Mucosa of rectum (tissue), 2 donors: ENCODE measurements around the gene EEFSEC.

ENCODE experiments used
- H3K27ac ChIP-seq, 2 donors: one replicate each; pipeline ENCODE4 v1.7.0; 2013; ENCODE audit warnings: inconsistent platforms in 2 of 2, low read depth in 2 of 2, low read length in 2 of 2
- H3K27me3 ChIP-seq, 2 donors: one replicate each; pipeline ENCODE4 v1.7.0; 2013; ENCODE audit warnings: low read length in 2 of 2; ENCODE audit not compliant: control insufficient read depth in 2 of 2, insufficient read depth in 2 of 2
- H3K36me3 ChIP-seq, 2 donors: one replicate each; pipeline ENCODE4 v1.7.0; 2013; ENCODE audit warnings: low read length in 2 of 2; ENCODE audit not compliant: control insufficient read depth in 2 of 2, insufficient read depth in 2 of 2
- H3K4me1 ChIP-seq, 2 donors: one replicate each; pipeline ENCODE4 v1.7.0; 2013; ENCODE audit warnings: low read length in 2 of 2, mild to moderate bottlenecking in 1 of 2; ENCODE audit not compliant: control insufficient read depth in 2 of 2, insufficient read depth in 2 of 2
- H3K4me3 ChIP-seq, 2 donors: one replicate each; pipeline ENCODE4 v1.7.0; 2013; ENCODE audit warnings: low read length in 2 of 2
- H3K9ac ChIP-seq, 2 donors: one replicate each; pipeline ENCODE4 v1.7.0; 2013; ENCODE audit warnings: low read length in 2 of 2, low read depth in 1 of 2, mild to moderate bottlenecking in 1 of 2
- H3K9me3 ChIP-seq, 2 donors: one replicate each; pipeline ENCODE4 v1.7.0; 2013; ENCODE audit warnings: low read length in 2 of 2; ENCODE audit not compliant: control insufficient read depth in 2 of 2
- donor health status: healthy.
- donor health status: Normal muscosa, but diverticular disease.

EEFSEC gene

GRCh38 chr3:128416578-128417211 lies 263.4 kb downstream of the EEFSEC start:
- Histone ChIP-seq H3K4me1 (no peaks in the 10 kb centered on the region), H3K27ac (peak overlapping the region in 1 of 2 donors; percentile 23), H3K36me3 (no peaks in the 10 kb centered on the region), H3K9ac (no peak overlapping the region), H3K4me3 (no peak overlapping the region), H3K27me3 (no peaks in the 10 kb centered on the region), H3K9me3 (no peaks in the 10 kb centered on the region)

GRCh38 chr3:128418900-128419299 lies 265.6 kb downstream of the EEFSEC start:
- Histone ChIP-seq H3K27me3 (no peaks in the 10 kb centered on the region), H3K4me1 (no peaks in the 10 kb centered on the region), H3K4me3 (no peak overlapping the region), H3K9me3 (no peaks in the 10 kb centered on the region), H3K9ac (no peak overlapping the region), H3K27ac (no peak overlapping the region), H3K36me3 (no peaks in the 10 kb centered on the region)

GRCh38 chr3:128419311-128419710 lies 266.0 kb downstream of the EEFSEC start:
- Histone ChIP-seq H3K4me3 (no peak overlapping the region), H3K9me3 (no peaks in the 10 kb centered on the region), H3K27me3 (no peaks in the 10 kb centered on the region), H3K36me3 (no peaks in the 10 kb centered on the region), H3K27ac (no peak overlapping the region), H3K4me1 (no peaks in the 10 kb centered on the region), H3K9ac (no peak overlapping the region)

- Histone ChIP-seq H3K27me3 (no peaks in the 10 kb centered on the region), H3K9ac (no peak overlapping the region), H3K27ac (no peak overlapping the region), H3K4me1 (no peaks in the 10 kb centered on the region), H3K9me3 (no peaks in the 10 kb centered on the region), H3K4me3 (no peak overlapping the region), H3K36me3 (no peaks in the 10 kb centered on the region)
Measured at GRCh38 chr3:128420289-128420688, 267.0 kb downstream of the EEFSEC start.

GRCh38 chr3:128420720-128421438 lies 267.6 kb downstream of the EEFSEC start:
- Histone ChIP-seq H3K9ac (no peak overlapping the region), H3K4me1 (peaks cover 0 to under 1% of the 10 kb centered on the region in 2 donors), H3K4me3 (no peak overlapping the region), H3K27ac (no peak overlapping the region), H3K36me3 (no peaks in the 10 kb centered on the region), H3K27me3 (no peaks in the 10 kb centered on the region), H3K9me3 (no peaks in the 10 kb centered on the region)

- no peak overlapping the region for H3K27ac ChIP-seq
- no peaks in the 10 kb centered on the region for H3K27me3 ChIP-seq
- no peak overlapping the region for H3K9ac ChIP-seq
- no peaks in the 10 kb centered on the region for H3K36me3 ChIP-seq
- no peaks in the 10 kb centered on the region for H3K9me3 ChIP-seq
- no peak overlapping the region for H3K4me3 ChIP-seq
- peaks cover 0 to 4% of the 10 kb centered on the region in 2 donors for H3K4me1 ChIP-seq
Measured at GRCh38 chr3:128421439-128421836, 268.2 kb downstream of the EEFSEC start.

- H3K36me3 ChIP-seq: no peaks in the 10 kb centered on the region
- H3K4me3 ChIP-seq: no peak overlapping the region
- no peaks in the 10 kb centered on the region for H3K27me3 ChIP-seq
- no peak overlapping the region for H3K9ac ChIP-seq
- no peak overlapping the region for H3K27ac ChIP-seq
- no peaks in the 10 kb centered on the region for H3K9me3 ChIP-seq
- H3K4me1 ChIP-seq: peaks cover 0 to 4% of the 10 kb centered on the region in 2 donors
Measured at GRCh38 chr3:128421966-128422365, 268.7 kb downstream of the EEFSEC start.

- no peak overlapping the region for H3K4me3 ChIP-seq
- no peaks in the 10 kb centered on the region for H3K9me3 ChIP-seq
- no peak overlapping the region for H3K9ac ChIP-seq
- H3K4me1 ChIP-seq: peaks cover 0 to 4% of the 10 kb centered on the region in 2 donors
- no peak overlapping the region for H3K27ac ChIP-seq
- H3K36me3 ChIP-seq: no peaks in the 10 kb centered on the region
- H3K27me3 ChIP-seq: peaks cover 0 to 2% of the 10 kb centered on the region in 2 donors
Measured at GRCh38 chr3:128422762-128423524, 269.7 kb downstream of the EEFSEC start.

- Histone ChIP-seq H3K9me3 (no peaks in the 10 kb centered on the region), H3K36me3 (no peaks in the 10 kb centered on the region), H3K9ac (no peak overlapping the region), H3K4me3 (no peak overlapping the region), H3K4me1 (peaks cover 0 to 4% of the 10 kb centered on the region in 2 donors), H3K27ac (no peak overlapping the region), H3K27me3 (peaks cover 2 to 4% of the 10 kb centered on the region in 2 donors)
Measured at GRCh38 chr3:128423525-128424147, 270.4 kb downstream of the EEFSEC start.
